HFF-Myc (cell line): ENCODE results near the gene LY86.

Source experiments
- DNase-seq: peaks from one replicate; pipeline ENCODE4 v3.0.0-alpha.2; 2011; ENCODE audit warnings: low read depth; ENCODE audit errors: extremely low read depth
- H3K4me3 ChIP-seq: replicated peaks from 2 replicates; pipeline ENCODE4 v1.5.1; 2011; ENCODE audit warnings: low read depth, mild to moderate bottlenecking, control low read depth, low read length
- CTCF ChIP-seq: IDR thresholded peaks from 2 replicates; pipeline ENCODE4 v1.5.1; 2012; ENCODE audit warnings: mild to moderate bottlenecking, low read depth, low read length, control low read depth; ENCODE audit errors: missing control alignments

Gene LY86

GRCh38 chr6:6570929-6571671 lies 17.4 kb upstream of the LY86 start:
- no peak for DNase-seq
- no peak for TF ChIP-seq CTCF
- no peak overlapping the region for H3K4me3 ChIP-seq

GRCh38 chr6:6575143-6575542 lies 13.4 kb upstream of the LY86 start:
- no peak for DNase-seq
- no peak for TF ChIP-seq CTCF
- no peak overlapping the region for H3K4me3 ChIP-seq

- no peak overlapping the region for H3K4me3 ChIP-seq
- DNase-seq = no peak
- TF ChIP-seq CTCF = no peak
These were observed 10.8 kb upstream of the LY86 start for GRCh38 chr6:6577735-6578134.

- no peak for TF ChIP-seq CTCF
- no peak overlapping the region for H3K4me3 ChIP-seq
- DNase-seq = no peak
These were observed 9.2 kb upstream of the LY86 start for GRCh38 chr6:6579281-6579680.

GRCh38 chr6:6580225-6580856 lies 8.2 kb upstream of the LY86 start:
- TF ChIP-seq CTCF = no peak
- DNase-seq = no peak
- no peak overlapping the region for H3K4me3 ChIP-seq

GRCh38 chr6:6581054-6581453 lies 7.5 kb upstream of the LY86 start:
- TF ChIP-seq CTCF = no peak
- DNase-seq = no peak
- no peak overlapping the region for H3K4me3 ChIP-seq
